ENCODE measurements around the gene SCUBE2.

DNA sequence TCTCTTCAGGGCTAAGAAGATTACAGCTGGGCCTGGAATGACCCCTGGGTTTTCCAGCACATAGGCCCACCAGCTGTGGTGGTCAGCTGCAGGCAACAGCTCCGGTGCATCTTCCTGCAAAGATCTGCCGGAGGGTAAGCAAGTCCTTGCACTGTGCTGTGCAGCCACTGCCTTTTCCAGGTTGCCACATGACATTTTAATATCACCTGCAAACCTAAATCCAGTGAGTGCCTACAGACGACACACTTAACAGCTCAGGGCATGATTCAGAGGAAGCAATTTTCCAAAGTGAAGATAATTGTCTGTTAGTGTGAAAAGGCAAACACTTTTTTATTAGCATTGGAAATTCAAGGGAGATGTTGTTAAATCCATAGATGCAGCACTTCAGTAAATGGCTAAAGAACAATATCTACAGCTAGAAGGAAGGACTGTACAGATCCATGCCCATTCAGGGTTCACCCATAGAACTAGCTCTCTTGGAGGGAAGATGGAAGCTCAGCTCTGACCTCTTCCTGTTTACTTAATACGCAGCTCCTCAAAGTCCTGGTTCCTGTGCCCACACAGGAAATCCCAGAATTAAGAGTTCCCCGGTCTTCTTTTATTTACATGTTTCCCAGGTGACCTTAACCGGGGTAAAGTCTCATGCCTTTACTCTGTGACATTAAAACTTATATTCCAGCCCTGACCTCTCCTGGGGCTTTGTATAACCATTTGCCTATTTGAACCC is 74.3 kb downstream of the SCUBE2 start:
- TF ChIP-seq, protein P1, sequence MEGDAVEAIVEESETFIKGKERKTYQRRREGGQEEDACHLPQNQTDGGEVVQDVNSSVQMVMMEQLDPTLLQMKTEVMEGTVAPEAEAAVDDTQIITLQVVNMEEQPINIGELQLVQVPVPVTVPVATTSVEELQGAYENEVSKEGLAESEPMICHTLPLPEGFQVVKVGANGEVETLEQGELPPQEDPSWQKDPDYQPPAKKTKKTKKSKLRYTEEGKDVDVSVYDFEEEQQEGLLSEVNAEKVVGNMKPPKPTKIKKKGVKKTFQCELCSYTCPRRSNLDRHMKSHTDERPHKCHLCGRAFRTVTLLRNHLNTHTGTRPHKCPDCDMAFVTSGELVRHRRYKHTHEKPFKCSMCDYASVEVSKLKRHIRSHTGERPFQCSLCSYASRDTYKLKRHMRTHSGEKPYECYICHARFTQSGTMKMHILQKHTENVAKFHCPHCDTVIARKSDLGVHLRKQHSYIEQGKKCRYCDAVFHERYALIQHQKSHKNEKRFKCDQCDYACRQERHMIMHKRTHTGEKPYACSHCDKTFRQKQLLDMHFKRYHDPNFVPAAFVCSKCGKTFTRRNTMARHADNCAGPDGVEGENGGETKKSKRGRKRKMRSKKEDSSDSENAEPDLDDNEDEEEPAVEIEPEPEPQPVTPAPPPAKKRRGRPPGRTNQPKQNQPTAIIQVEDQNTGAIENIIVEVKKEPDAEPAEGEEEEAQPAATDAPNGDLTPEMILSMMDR (IDR thresholded peaks at IDR 0.05): no peak
- TF ChIP-seq POLR2A (IDR thresholded peaks at IDR 0.05): no peak
